Measurements from ENCODE around the gene CHMP2A.

GRCh38 chr19:58509731-58510083 lies 45.2 kb downstream of the CHMP2A start:
- TF ChIP-seq POLR2A (IDR thresholded peaks at IDR 0.05; ENCODE audit: low read depth, low read length) (no peak), CTCF (IDR thresholded peaks at IDR 0.05; ENCODE audit: extremely low read depth in 1 of 2, insufficient read depth in 1 of 2, low read depth in 1 of 2, low read length in 2 of 2) (no peak), POLR2AphosphoS5 (IDR thresholded peaks at IDR 0.05; ENCODE audit: insufficient read depth, low read depth, low read length) (no peak), MYC (IDR thresholded peaks at IDR 0.05; ENCODE audit: low read depth, low read length) (no peak), EZH2 (IDR thresholded peaks at IDR 0.05; ENCODE audit: borderline replicate concordance, low read depth, low read length, severe bottlenecking) (no peak), FOS (IDR thresholded peaks at IDR 0.05; ENCODE audit: borderline replicate concordance, insufficient read depth, low read length) (no peak)
